GM12872 (cell line): Measurements from ENCODE around the gene NOC2L.

ENCODE experiments used
- CTCF ChIP-seq: IDR thresholded peaks from 3 replicates; pipeline ENCODE4 v1.5.1; 2011; ENCODE audit warnings: low read depth, mild to moderate bottlenecking, low read length, moderate library complexity; ENCODE audit not compliant: insufficient read depth

Gene NOC2L

GRCh38 chr1:954927-955326, 4.1 kb downstream of the NOC2L start:
- no peak for TF ChIP-seq CTCF

GRCh38 chr1:953524-954320, 5.3 kb downstream of the NOC2L start:
- TF ChIP-seq CTCF: no peak

GRCh38 chr1:952603-953002, 6.5 kb downstream of the NOC2L start:
- TF ChIP-seq CTCF: no peak

- TF ChIP-seq CTCF: no peak
These were observed 6.9 kb downstream of the NOC2L start for GRCh38 chr1:952201-952600.

GRCh38 chr1:951364-951763, 7.7 kb downstream of the NOC2L start:
- no peak for TF ChIP-seq CTCF

- TF ChIP-seq CTCF: no peak
These were observed 8.2 kb downstream of the NOC2L start for GRCh38 chr1:950881-951280.

- no peak for TF ChIP-seq CTCF
These were observed 8.8 kb downstream of the NOC2L start for GRCh38 chr1:950268-950667.
